DMS79 treated with DMSO at 0.1 percent for 48 hours (cell line): ENCODE measurements around the gene COPE.

Source experiments
- DNase-seq: peaks from one replicate; lab custom pipeline; 2025; lab: John Stamatoyannopoulos, UW

Gene COPE

GRCh38 chr19:18867751-18868150 lies 51.4 kb downstream of the COPE start:
- DNase-seq = no peak

GRCh38 chr19:18867199-18867598 lies 52.0 kb downstream of the COPE start:
- DNase-seq = no peak

GRCh38 chr19:18866800-18867123 lies 52.4 kb downstream of the COPE start:
- DNase-seq = no peak

GRCh38 chr19:18865973-18866799 lies 53.0 kb downstream of the COPE start:
- no peak for DNase-seq

GRCh38 chr19:18865106-18865972 lies 53.8 kb downstream of the COPE start:
- no peak for DNase-seq

- no peak for DNase-seq
These were observed 55.3 kb downstream of the COPE start for GRCh38 chr19:18863843-18864362.

GRCh38 chr19:18862976-18863842 lies 56.0 kb downstream of the COPE start:
- DNase-seq = no peak

- no peak for DNase-seq
These were observed 57.3 kb downstream of the COPE start for GRCh38 chr19:18861917-18862316.

- DNase-seq = no peak
These were observed 58.0 kb downstream of the COPE start for GRCh38 chr19:18861235-18861634.

GRCh38 chr19:18860725-18861124 lies 58.5 kb downstream of the COPE start:
- DNase-seq = no peak

GRCh38 chr19:18860302-18860700 lies 58.9 kb downstream of the COPE start:
- DNase-seq = no peak

- DNase-seq = no peak
These were observed 59.4 kb downstream of the COPE start for GRCh38 chr19:18859676-18860301.

- DNase-seq = no peak
These were observed 60.1 kb downstream of the COPE start for GRCh38 chr19:18858906-18859646.

GRCh38 chr19:18857223-18857622 lies 62.0 kb downstream of the COPE start:
- DNase-seq = no peak

- no peak for DNase-seq
These were observed 62.6 kb downstream of the COPE start for GRCh38 chr19:18856385-18857126.

- no peak for DNase-seq
These were observed 63.4 kb downstream of the COPE start for GRCh38 chr19:18855647-18856384.

GRCh38 chr19:18854982-18855381 lies 64.2 kb downstream of the COPE start:
- DNase-seq = no peak

- DNase-seq = no peak
These were observed 65.3 kb downstream of the COPE start for GRCh38 chr19:18853755-18854427.

GRCh38 chr19:18852648-18853047 lies 66.5 kb downstream of the COPE start:
- no peak for DNase-seq
